ENCODE results near the gene HLA-DQA2. TPM values are rescaled to one million over a fixed set of nuclear protein-coding genes. Genes with fewer than 3 reads are reported as not detected.

Gene HLA-DQA2
- total RNA-seq, 8 experiments from 2014 or later: 0.14 TPM; not detected in 7

- in situ Hi-C loops (cut with MboI; ENCODE audit: low pct_unique_long_range_greater_than_20kb in 2 of 9, low sequenced_read_pairs in 9 of 9, unreplicated experiment in 9 of 9): loop anchor here in 5 of 9 experiments (25.0 kb wide), 3 partner anchors 349 to 549 kb away; partner anchors contain the start of genes BTNL2 (in 3 of the 5) and HLA-DRA (in 1 of the 5)
- ATAC-seq (replicated peaks in 6 of 8): peak; percentile 58 to 100 (median 78)
- Histone ChIP-seq H3K27ac (no peak overlapping the region), H3K4me3 (no peak overlapping the region), H3K4me1 (replicated peaks in 1 of 2) (no peaks in the 10 kb centered on the region)
- 0 to 100% (median 58%) methylated on average over 1 to 5 of the region's 5 CpGs for WGBS, 10 experiments
Measured at GRCh38 chr6:32785781-32786533, 44.8 kb downstream of the HLA-DQA2 start.

DNA sequence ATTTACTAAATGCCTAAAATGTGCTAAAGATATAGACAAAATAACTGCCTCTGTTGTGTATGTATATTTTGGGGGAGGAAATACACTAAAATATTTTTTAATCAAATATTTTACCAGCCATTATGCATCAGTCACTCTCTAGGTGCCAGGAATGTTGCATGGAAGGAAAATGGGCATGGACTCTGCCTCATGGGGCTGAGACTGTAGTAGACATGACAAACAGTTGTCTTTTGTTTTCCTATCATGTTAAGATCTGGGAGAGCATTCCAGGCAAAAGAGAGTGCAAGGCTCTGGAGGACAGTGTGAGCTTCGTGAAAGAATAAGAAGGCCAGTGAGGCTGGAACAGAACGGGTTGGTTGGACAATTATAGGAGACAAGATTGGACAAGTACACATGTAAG, 49.1 kb downstream of the HLA-DQA2 start:
- Histone ChIP-seq H3K4me1 (replicated peaks in 1 of 2) (no peaks in the 10 kb centered on the region), H3K4me3 (no peak overlapping the region), H3K27ac (no peak overlapping the region)
- ATAC-seq (replicated peaks in 6 of 8): no peak
- 15 to 100% (median 47%) methylated on average over 1 to 2 of the region's 2 CpGs; no CpG with 5 or more reads in 1 of the 10 experiments for WGBS, 10 experiments
- in situ Hi-C loops (cut with MboI; ENCODE audit: low pct_unique_long_range_greater_than_20kb in 2 of 9, low sequenced_read_pairs in 9 of 9, unreplicated experiment in 9 of 9): loop anchor here in 6 of 9 experiments (10.0 to 25.0 kb wide), 4 partner anchors 353 to 553 kb away; partner anchors contain the start of genes BTNL2 (in 3 of the 6) and HLA-DRA (in 1 of the 6)

DNA sequence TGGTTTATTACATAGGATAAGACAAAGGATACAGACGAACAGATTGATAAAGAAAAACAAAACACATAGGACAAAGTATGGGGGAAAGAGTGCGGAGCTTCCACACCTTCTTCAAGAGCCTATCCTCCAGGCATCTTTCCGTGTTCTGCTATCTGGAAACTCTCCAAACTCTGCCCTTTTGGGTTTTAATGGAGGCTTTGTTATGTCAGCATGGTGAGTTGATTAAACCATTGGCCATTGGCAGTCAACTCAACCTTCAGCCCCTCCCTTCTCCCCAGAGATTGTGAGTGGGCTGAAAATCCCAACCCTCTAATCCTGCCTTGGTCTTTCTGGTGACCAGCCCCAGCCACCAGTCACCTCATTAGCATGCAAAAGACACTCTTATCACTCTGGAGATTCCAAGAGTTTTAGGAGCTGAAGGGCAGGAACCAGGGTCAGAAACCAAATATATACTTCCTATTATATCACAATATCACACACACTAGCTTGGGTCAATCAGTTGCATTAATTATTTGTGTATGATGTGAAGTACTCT, 51.8 kb downstream of the HLA-DQA2 start:
- in situ Hi-C loops (cut with MboI; ENCODE audit: low pct_unique_long_range_greater_than_20kb in 2 of 9, low sequenced_read_pairs in 9 of 9, unreplicated experiment in 9 of 9): loop anchor here in 6 of 9 experiments (10.0 to 25.0 kb wide), 4 partner anchors 356 to 556 kb away; partner anchors contain the start of genes BTNL2 (in 3 of the 6) and HLA-DRA (in 1 of the 6)
- Histone ChIP-seq H3K4me1 (replicated peaks in 1 of 2) (no peaks in the 10 kb centered on the region), H3K27ac (no peak overlapping the region), H3K4me3 (no peak overlapping the region)
- 0 to 100% (median 45%) methylated on average over 1 to 3 of the region's 3 CpGs; no CpG with 5 or more reads in 2 of the 10 experiments for WGBS, 10 experiments
- no peak for ATAC-seq (replicated peaks in 6 of 8)

- in situ Hi-C loops (cut with MboI; ENCODE audit: low pct_unique_long_range_greater_than_20kb in 2 of 9, low sequenced_read_pairs in 9 of 9, unreplicated experiment in 9 of 9): loop anchor here in 6 of 9 experiments (10.0 to 25.0 kb wide), 4 partner anchors 357 to 557 kb away; partner anchors contain the start of genes BTNL2 (in 3 of the 6) and HLA-DRA (in 1 of the 6)
- Histone ChIP-seq H3K4me1 (replicated peaks in 1 of 2) (no peaks in the 10 kb centered on the region), H3K4me3 (no peak overlapping the region), H3K27ac (no peak overlapping the region)
- 40 to 100% (median 60%) methylated on average over 1 to 2 of the region's 2 CpGs; no CpG with 5 or more reads in 3 of the 10 experiments for WGBS, 10 experiments
- no peak for ATAC-seq (replicated peaks in 6 of 8)
Measured at GRCh38 chr6:32794510-32794909, 53.3 kb downstream of the HLA-DQA2 start.

Other genes starting within 250 kb of the HLA-DQA2 start
- 10 to 100 TPM in 1 of 8 experiments, not detected in 7; 54.5 TPM for gene HLA-DRB5, start 211.1 kb upstream of the HLA-DQA2 start, total RNA-seq
- gene HLA-DRB1, start 151.5 kb upstream of the HLA-DQA2 start, total RNA-seq: 10 to 100 TPM in 1 of 8 experiments, 1 to 10 TPM in 1, not detected in 6; 3.1 to 80.7 TPM
- under 1 TPM in 4 of 8 experiments, not detected in 4; 0.13 to 0.57 (median 0.17) TPM for gene HLA-DQA1, start 104.0 kb upstream of the HLA-DQA2 start, total RNA-seq
- 1 to 10 TPM in 1 of 8 experiments, under 1 TPM in 3, not detected in 4; 0.25 to 1.1 (median 0.54) TPM for gene HLA-DQB1, start 74.7 kb upstream of the HLA-DQA2 start, total RNA-seq
- under 1 TPM in 3 of 8 experiments, not detected in 5; 0.08 to 0.19 (median 0.15) TPM for gene HLA-DQB2, start 22.1 kb downstream of the HLA-DQA2 start, total RNA-seq
- 1 to 10 TPM in 2 of 8 experiments, under 1 TPM in 1, not detected in 5; 0.47 to 1.4 (median 1.1) TPM for gene HLA-DOB, start 75.6 kb downstream of the HLA-DQA2 start, total RNA-seq
- gene TAP2, start 97.3 kb downstream of the HLA-DQA2 start, total RNA-seq: 100 to 1,000 TPM in 1 of 8 experiments, 10 to 100 TPM in 3, 1 to 10 TPM in 4; 1.7 to 104 (median 13.5) TPM
- gene PSMB8, start 102.7 kb downstream of the HLA-DQA2 start, total RNA-seq: 100 to 1,000 TPM in 1 of 8 experiments, 10 to 100 TPM in 3, under 1 TPM in 2, not detected in 2; 0.14 to 252 (median 41.8) TPM
- 100 to 1,000 TPM in 1 of 8 experiments, 10 to 100 TPM in 3, under 1 TPM in 4; 0.18 to 115 (median 12.6) TPM for gene TAP1, start 112.3 kb downstream of the HLA-DQA2 start, total RNA-seq
- 10 to 100 TPM in 4 of 8 experiments, under 1 TPM in 2, not detected in 2; 0.05 to 72.7 (median 11.4) TPM for gene PSMB9, start 112.8 kb downstream of the HLA-DQA2 start, total RNA-seq
- gene HLA-DMB, start 199.6 kb downstream of the HLA-DQA2 start, total RNA-seq: 1 to 10 TPM in 1 of 8 experiments, under 1 TPM in 7; 0.14 to 1.1 (median 0.34) TPM
- gene HLA-DMA, start 211.7 kb downstream of the HLA-DQA2 start, total RNA-seq: 1 to 10 TPM in 4 of 8 experiments, under 1 TPM in 4; 0.46 to 6.1 (median 1.3) TPM
- gene BRD2, start 227.2 kb downstream of the HLA-DQA2 start, total RNA-seq: 100 to 1,000 TPM; 124 to 401 (median 193) TPM